ENCODE results near the gene ALOX12B. TPM values are rescaled to one million over a fixed set of nuclear protein-coding genes. Genes with fewer than 3 reads are reported as not detected.

ALOX12B gene
- total RNA-seq, 1 donor from 2014 or later = 0.08 TPM

DNA sequence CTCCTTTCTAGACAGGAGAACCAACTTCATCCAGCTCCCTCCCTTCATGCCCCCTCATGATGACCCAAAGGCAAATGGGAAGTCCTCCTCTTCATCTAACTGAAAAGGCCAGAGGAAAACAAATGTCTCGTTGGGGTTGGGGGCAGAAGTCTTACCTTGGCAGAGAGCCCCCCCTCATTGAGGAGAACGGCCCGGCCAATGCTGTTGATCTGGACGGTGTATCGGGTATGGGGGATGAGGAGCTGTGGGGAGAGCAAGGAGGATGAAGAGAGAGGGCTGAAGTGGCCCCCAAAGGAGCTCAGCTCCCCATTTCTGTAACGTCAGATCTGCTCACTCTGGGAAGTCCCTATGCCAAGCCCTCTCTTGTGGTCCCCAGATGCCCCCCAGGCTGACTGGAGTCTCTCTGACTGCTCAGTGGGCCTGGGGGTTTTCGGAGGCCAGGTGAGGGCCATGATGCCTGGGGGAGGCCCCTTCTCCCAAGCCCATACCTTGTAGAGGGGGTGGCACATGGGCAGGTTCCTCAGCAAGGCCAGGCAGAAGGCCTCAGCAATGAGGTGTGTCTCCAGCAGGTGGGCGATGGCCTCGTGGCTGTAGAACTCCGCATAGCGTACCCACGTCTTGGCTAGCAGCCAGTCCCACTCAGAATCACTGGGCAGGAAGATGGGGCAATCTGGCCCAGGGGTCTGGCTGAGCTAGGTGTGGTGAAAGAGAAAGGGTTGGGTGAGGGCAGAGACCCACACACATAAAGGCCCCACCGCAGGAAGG is 10.8 kb downstream of the ALOX12B start:
- H3K27me3 ChIP-seq (ENCODE audit: control insufficient read depth, insufficient read depth, low read length) = peaks cover 80% of the 10 kb centered on the region
- TF ChIP-seq, protein P1, sequence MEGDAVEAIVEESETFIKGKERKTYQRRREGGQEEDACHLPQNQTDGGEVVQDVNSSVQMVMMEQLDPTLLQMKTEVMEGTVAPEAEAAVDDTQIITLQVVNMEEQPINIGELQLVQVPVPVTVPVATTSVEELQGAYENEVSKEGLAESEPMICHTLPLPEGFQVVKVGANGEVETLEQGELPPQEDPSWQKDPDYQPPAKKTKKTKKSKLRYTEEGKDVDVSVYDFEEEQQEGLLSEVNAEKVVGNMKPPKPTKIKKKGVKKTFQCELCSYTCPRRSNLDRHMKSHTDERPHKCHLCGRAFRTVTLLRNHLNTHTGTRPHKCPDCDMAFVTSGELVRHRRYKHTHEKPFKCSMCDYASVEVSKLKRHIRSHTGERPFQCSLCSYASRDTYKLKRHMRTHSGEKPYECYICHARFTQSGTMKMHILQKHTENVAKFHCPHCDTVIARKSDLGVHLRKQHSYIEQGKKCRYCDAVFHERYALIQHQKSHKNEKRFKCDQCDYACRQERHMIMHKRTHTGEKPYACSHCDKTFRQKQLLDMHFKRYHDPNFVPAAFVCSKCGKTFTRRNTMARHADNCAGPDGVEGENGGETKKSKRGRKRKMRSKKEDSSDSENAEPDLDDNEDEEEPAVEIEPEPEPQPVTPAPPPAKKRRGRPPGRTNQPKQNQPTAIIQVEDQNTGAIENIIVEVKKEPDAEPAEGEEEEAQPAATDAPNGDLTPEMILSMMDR (IDR thresholded peaks at IDR 0.05; ENCODE audit: insufficient read depth, low read length, poor library complexity, severe bottlenecking) = no peak
- DNase-seq (ENCODE audit: low read depth) = no peak
- no peaks in the 10 kb centered on the region for H3K36me3 ChIP-seq (ENCODE audit: control insufficient read depth, insufficient read depth, low read length)
- no peak overlapping the region for H3K4me3 ChIP-seq (ENCODE audit: low read depth, low read length)

DNA sequence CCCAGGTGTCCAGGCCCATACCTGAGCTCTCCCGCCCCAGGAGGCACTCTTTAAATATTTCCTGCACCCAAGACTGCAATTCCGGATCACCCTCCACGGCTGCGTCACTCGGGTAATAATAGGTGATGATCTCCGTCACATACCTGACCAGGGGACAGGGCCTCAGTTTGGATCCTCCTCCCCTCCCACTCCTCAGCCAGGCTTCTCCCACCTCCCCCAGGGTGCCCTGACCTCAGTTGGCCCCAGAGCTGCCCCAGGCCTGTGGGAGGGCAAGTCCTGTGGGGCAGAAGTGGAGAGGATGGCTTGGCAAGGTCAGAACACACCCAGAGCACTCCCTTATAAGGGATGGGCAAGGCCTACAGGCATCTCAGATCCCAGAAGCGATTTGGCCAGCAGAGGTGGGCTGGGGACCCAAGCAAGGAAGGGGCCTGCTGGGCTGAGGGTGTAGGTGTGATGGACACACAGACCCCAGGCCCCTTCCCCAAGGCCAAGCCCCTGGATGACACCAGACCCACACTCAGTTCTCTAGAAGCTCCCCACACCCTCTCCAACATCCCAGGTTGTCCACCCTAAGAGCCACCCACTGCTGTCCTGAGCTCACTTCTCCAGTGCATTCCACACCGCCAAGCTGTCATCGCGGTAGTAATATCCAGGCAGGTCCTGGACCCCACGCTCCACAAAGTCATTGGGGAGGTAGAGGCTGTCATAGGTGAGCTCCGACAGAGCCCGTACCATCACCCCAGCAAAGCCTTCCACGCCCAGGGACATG is 11.8 kb downstream of the ALOX12B start:
- Histone ChIP-seq H3K4me3 (ENCODE audit: low read depth, low read length) (no peak overlapping the region), H3K36me3 (ENCODE audit: control insufficient read depth, insufficient read depth, low read length) (no peaks in the 10 kb centered on the region), H3K27me3 (ENCODE audit: control insufficient read depth, insufficient read depth, low read length) (peaks cover 87% of the 10 kb centered on the region)
- DNase-seq (ENCODE audit: low read depth) = no peak
- TF ChIP-seq, protein P1 (IDR thresholded peaks at IDR 0.05; ENCODE audit: insufficient read depth, low read length, poor library complexity, severe bottlenecking) = no peak

DNA sequence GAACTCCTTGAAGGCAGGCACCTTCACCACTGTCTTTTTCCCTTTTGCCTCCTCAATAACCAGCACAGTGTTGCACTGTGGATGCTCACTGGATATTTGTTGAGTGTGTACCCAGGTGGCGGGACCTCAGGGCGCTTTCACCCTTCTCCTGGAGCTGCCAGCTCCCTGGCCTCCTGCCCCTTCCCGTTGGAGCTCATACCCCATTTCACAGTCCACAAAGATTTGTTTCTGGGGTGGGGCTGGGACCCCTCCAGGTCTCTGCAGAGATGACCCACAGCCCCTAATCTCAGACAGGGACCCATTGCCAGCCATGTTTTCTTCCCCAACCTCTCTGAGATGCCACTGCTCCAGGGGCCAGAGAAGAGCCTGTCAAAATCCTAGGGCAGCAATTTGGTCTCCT is 12.4 kb downstream of the ALOX12B start:
- H3K4me3 ChIP-seq (ENCODE audit: low read depth, low read length) = no peak overlapping the region
- H3K27me3 ChIP-seq (ENCODE audit: control insufficient read depth, insufficient read depth, low read length) = peaks cover 82% of the 10 kb centered on the region
- DNase-seq (ENCODE audit: low read depth) = no peak
- no peaks in the 10 kb centered on the region for H3K36me3 ChIP-seq (ENCODE audit: control insufficient read depth, insufficient read depth, low read length)
- TF ChIP-seq, protein P1 (IDR thresholded peaks at IDR 0.05; ENCODE audit: insufficient read depth, low read length, poor library complexity, severe bottlenecking) = no peak

DNA sequence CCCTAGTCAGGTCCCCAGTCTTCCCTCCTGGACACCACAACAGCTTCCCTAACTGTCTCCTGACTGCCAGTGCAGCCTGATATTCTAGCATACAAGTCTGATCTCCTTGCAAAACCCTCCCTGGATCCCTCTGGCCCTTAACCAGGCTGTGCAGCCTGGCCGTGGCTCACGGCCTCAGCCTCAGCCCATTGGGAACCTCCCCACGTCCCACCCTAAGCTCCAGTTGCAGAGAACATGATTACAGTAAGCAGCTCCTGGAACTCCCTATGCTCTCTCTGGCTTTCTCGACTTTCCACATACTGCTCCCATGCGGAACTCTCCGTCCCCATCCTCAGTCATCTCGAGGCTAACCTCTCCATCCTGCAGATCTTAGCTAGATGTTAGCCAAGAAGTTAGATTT is 13.0 kb downstream of the ALOX12B start:
- TF ChIP-seq, protein P1 (IDR thresholded peaks at IDR 0.05; ENCODE audit: insufficient read depth, low read length, poor library complexity, severe bottlenecking) = no peak
- peaks cover 77% of the 10 kb centered on the region for H3K27me3 ChIP-seq (ENCODE audit: control insufficient read depth, insufficient read depth, low read length)
- DNase-seq (ENCODE audit: low read depth) = no peak
- no peaks in the 10 kb centered on the region for H3K36me3 ChIP-seq (ENCODE audit: control insufficient read depth, insufficient read depth, low read length)
- no peak overlapping the region for H3K4me3 ChIP-seq (ENCODE audit: low read depth, low read length)

DNA sequence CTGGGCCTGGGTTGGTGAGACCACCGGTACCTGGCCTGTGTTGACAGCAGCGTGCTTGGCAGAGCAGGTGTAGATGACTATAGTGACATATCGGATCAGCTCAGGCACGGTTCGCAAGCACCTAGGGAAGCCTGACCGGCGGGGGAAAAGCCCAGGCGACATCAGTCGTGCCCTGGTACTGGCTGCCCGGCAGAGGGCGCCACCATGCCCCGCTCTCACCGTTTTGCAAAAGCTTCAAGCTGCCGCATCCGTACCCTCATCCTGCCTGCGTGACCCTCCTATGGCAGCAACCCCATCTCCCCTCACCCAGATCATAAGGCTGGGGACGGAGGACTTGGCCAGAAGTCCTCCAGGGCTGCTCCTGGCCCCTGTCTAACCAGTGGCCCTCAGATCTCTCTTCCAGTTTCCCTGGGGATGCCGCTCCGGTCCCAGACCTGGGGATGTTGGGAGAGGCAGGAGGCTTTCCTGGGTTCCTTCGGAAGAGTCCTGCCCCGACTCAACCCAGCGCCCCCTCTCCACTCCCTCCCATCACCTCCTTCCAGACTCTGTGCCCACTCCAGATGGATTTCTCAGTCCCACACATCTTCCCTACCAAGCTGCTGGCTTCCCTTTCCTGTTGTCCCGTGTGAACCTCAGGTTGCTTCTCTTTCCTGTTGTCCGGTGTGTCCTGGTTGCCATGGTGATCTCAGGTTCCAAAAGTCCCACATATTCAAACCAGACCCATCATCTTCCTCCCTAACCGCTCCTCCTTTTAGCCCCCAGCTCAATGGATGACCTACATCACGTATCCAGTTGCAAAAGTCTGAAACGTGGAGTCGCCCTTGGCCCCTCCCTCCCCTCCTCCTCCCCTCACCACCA is 13.7 kb downstream of the ALOX12B start:
- TF ChIP-seq, protein P1 (IDR thresholded peaks at IDR 0.05; ENCODE audit: insufficient read depth, low read length, poor library complexity, severe bottlenecking) = peak; percentile 91
- H3K36me3 ChIP-seq (ENCODE audit: control insufficient read depth, insufficient read depth, low read length) = no peaks in the 10 kb centered on the region
- no peak for DNase-seq (ENCODE audit: low read depth)
- no peak overlapping the region for H3K4me3 ChIP-seq (ENCODE audit: low read depth, low read length)
- H3K27me3 ChIP-seq (ENCODE audit: control insufficient read depth, insufficient read depth, low read length) = peaks cover 76% of the 10 kb centered on the region
